NCI-H510A (cell line): ENCODE results near the gene FGF6.

Source experiments
- DNase-seq: peaks from one replicate; lab custom pipeline; 2025; lab: John Stamatoyannopoulos, UW

The FGF6 gene

GRCh38 chr12:4447151-4447550 lies 1.5 kb upstream of the FGF6 start:
- DNase-seq = no peak

- DNase-seq = no peak
These were observed 720 bp upstream of the FGF6 start for GRCh38 chr12:4446335-4446734.

- no peak for DNase-seq
These were observed 1.6 kb downstream of the FGF6 start for GRCh38 chr12:4444031-4444430.

- DNase-seq = no peak
These were observed 2.0 kb downstream of the FGF6 start for GRCh38 chr12:4443616-4444015.

GRCh38 chr12:4441355-4442335 lies 4.0 kb downstream of the FGF6 start:
- DNase-seq = no peak

GRCh38 chr12:4440187-4440941 lies 5.3 kb downstream of the FGF6 start:
- no peak for DNase-seq

GRCh38 chr12:4439736-4440135 lies 5.9 kb downstream of the FGF6 start:
- DNase-seq = no peak

GRCh38 chr12:4438834-4439596 lies 6.6 kb downstream of the FGF6 start:
- no peak for DNase-seq

- DNase-seq = no peak
These were observed 10.1 kb downstream of the FGF6 start for GRCh38 chr12:4435537-4435936.

- DNase-seq = no peak
These were observed 10.7 kb downstream of the FGF6 start for GRCh38 chr12:4434706-4435425.

- no peak for DNase-seq
These were observed 11.3 kb downstream of the FGF6 start for GRCh38 chr12:4434301-4434700.

- DNase-seq = no peak
These were observed 11.9 kb downstream of the FGF6 start for GRCh38 chr12:4433745-4434058.

GRCh38 chr12:4432878-4433744 lies 12.5 kb downstream of the FGF6 start:
- DNase-seq = no peak

- no peak for DNase-seq
These were observed 13.7 kb downstream of the FGF6 start for GRCh38 chr12:4431866-4432265.

GRCh38 chr12:4431436-4431835 lies 14.2 kb downstream of the FGF6 start:
- DNase-seq = no peak

GRCh38 chr12:4424422-4424821 lies 21.2 kb downstream of the FGF6 start:
- no peak for DNase-seq

GRCh38 chr12:4423528-4424195 lies 22.0 kb downstream of the FGF6 start:
- no peak for DNase-seq

GRCh38 chr12:4422985-4423384 lies 22.6 kb downstream of the FGF6 start:
- no peak for DNase-seq

- DNase-seq = no peak
These were observed 24.0 kb downstream of the FGF6 start for GRCh38 chr12:4421590-4422031.

GRCh38 chr12:4420138-4420670 lies 25.4 kb downstream of the FGF6 start:
- DNase-seq = no peak
